A673 (cell line): ENCODE measurements around the gene CAMK4.

Experiments
- EZH2 ChIP-seq: fragments of 200-600 bp; sonication (generic); IDR thresholded peaks from 2 replicates; pipeline ENCODE4 v1.6.1; 2017; ENCODE audit warnings: borderline replicate concordance, low read depth, mild to moderate bottlenecking, mixed read lengths, antibody characterized with exemption, low read length; ENCODE audit not compliant: poor library complexity, severe bottlenecking
- TF ChIP-seq, protein P1 (sequence below): fragments of 300-800, 200-600 bp; sonication (generic); conservative IDR thresholded peaks from 2 replicates; pipeline ENCODE4 v1.5.1; 2017; ENCODE audit warnings: low read depth, mild to moderate bottlenecking, antibody characterized with exemption, low read length, moderate library complexity, mixed read lengths

DNA sequence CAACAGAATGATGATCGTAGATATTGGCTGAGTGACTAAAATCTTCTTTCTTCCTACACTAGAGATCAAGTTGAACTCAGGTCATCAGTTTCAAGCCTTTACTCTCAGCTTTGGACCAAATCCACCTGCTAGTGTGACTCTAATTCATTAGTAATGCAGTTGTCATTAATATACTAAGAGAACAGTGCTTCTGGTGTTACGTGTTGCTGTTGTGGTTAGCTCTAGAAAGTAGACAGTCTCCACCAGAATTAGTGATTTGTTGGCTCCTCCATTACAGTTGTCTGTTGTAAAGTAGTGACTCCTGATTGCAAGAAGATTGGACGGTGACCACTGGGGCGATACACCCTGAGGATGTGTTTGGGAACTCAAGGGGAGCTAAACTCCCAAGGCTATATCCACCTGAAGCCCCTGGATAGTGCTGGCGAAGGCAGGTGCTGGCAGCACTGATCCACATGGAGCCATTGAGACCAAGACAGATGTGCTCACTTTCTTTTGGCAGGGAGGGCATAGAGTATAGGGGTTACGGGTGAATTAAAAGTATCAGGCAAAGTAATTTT is 3.1 kb downstream of the CAMK4 start:
- TF ChIP-seq, protein P1, sequence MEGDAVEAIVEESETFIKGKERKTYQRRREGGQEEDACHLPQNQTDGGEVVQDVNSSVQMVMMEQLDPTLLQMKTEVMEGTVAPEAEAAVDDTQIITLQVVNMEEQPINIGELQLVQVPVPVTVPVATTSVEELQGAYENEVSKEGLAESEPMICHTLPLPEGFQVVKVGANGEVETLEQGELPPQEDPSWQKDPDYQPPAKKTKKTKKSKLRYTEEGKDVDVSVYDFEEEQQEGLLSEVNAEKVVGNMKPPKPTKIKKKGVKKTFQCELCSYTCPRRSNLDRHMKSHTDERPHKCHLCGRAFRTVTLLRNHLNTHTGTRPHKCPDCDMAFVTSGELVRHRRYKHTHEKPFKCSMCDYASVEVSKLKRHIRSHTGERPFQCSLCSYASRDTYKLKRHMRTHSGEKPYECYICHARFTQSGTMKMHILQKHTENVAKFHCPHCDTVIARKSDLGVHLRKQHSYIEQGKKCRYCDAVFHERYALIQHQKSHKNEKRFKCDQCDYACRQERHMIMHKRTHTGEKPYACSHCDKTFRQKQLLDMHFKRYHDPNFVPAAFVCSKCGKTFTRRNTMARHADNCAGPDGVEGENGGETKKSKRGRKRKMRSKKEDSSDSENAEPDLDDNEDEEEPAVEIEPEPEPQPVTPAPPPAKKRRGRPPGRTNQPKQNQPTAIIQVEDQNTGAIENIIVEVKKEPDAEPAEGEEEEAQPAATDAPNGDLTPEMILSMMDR, result no peak
- TF ChIP-seq EZH2, result no peak
